NCI-H2227 (cell line): ENCODE data around the gene SLC35B1.
"Not testable (repeated sequence)": the region's sequence is repeated elsewhere in the genome, so short reads cannot be mapped to it uniquely, and the experiment has no call there.

Experiments
- DNase-seq: peaks from one replicate; lab custom pipeline; 2025; ENCODE audit not compliant: unreplicated experiment; lab: John Stamatoyannopoulos, UW

SLC35B1 gene

DNA sequence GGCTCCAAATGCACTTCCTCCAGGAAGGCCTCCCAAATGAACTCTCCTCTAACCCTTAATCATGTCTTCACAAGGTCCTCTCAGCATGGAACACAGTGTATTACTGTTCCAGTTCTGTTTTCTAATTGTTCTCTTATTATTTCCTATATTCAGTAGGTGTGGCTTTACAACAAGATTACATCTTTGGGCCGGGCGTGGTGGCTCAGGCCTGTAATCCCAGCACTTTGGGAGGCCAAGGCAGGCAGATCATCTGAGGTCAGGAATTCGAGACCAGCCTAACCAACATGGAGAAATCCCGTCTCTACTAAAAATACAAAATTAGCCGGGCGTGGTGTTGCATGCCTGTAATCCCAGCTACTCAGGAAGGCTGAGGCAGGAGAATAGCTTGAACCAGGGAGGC is 34.1 kb downstream of the SLC35B1 start:
- not testable (repeated sequence) for DNase-seq

DNA sequence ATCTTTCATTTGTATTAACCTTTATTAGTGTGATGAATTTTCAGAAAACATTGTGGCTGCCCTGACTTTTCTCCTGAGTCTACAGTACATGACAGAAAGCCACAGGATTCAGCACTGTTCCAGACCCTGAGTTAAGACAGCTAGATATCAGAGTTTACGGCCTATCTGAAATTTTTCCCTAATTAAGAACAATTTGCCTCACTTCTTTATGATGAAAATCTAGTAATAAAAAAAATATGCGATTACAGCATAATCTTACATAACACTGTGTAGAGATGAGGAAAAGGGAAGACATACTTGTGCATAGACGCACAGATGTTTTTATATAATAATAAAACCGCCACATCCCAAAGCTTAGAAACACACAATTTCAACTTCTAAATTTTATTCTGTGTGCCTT is 37.1 kb downstream of the SLC35B1 start:
- DNase-seq = no peak

DNA sequence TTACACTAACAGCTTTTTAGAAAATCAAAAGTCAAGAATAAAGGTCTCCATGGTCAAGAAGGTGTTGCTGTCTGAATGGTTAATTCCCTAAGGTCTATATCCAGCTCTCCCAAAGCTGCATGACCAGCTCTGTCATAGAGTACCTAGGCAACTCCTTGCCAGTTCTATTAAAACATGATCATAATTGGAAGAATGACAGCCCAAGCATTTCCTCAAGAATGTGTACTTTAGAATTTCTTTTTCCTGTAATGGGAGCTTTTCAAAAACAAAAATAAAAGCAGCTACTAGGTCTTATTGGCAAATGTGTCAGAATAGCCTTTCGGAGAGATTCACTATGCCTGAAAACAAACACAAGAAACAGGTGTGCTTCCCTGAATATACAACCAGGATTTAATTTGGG is 37.8 kb downstream of the SLC35B1 start:
- no peak for DNase-seq

DNA sequence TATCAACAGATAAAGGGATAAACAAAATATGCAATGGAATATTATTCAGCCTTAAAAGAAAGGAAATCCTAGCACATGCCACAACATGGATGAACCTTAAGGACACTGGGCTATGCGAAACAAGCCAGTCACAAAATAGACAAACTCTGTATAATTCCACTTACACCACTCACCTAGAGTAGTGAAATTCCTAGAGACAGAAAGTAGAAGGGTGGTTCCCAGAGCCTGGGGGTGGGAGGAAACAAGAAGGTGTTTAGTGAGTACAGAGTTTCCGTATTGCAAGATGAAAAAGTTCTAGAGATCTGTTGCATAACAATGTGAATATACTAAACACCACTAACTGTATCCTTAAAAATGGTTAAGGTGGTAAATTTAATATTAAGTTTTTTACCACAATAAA is 39.9 kb downstream of the SLC35B1 start:
- DNase-seq = no peak

DNA sequence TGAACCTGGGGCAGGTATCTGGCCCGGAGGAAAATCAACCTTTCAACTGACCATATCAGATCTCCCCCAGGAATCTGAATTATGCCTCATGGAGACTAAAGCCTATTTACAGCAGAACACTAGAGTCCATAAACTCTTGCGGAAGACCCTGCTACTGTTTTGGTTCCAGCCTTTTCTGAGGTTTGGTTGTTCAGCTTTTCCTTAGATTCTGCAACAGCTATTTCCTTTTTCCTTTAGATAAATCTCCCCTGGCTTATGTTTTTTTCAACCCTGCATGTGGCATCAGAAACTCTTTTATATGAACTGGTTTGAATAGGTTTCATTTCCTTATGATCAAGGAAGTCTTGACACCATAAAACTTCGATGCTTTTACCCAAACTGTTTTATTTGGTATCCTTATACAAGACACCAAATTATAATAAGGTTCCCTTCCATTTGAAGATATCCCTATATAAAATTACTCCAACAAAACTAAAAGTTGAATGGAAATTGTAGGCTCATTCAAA is 43.0 kb downstream of the SLC35B1 start:
- no peak for DNase-seq

DNA sequence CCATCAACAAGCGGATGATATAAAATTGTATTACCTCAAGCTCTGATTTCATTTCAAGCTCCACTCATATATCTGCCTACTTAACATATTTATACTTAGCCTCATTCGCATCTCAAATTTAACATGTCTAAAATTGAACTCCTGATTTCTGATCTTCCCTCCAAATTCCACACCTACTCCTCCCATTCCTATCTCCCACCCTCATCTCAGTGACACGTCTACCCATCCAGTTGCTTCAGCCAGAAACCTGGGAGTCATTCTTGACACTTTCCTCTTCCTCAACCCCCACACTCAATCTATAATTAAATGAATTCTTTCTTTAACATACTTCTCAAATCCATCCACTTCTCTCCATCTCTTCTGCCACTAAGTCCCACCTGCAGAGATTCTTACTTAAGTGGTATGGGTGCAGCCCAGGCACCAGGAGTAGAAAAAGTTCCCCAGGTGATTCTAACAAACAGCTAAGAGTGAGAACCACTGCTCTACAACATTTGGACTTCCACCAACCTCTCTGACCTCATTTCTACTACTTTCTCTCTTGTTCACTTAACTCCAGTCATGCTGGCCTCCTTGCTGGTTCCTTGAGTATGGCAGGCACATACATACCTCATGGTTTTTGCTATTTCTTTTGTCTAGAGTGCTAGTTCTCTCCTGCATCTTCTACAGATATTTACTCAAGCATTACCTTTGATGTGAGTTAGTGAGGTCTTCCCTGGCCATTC is 47.9 kb downstream of the SLC35B1 start:
- no peak for DNase-seq

DNA sequence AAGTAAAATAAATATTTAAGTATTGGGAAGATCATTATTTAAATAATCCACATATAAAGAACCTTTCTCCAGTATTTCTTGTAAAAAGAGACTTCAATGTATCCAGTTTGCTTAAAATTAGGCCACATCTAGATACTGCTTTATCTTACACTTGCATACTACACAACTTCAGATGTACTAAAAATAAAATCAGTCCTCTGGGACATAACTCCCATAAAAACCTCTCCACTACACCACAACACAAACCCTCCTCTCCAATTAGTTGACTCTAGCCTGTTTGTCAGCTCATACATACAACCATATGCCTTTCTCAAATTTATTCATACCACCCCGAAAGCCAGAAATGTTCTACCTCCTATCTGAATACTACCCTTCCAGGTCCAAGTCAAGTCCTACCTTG is 51.5 kb downstream of the SLC35B1 start:
- no peak for DNase-seq
